SU-DHL-6 (cell line): Measurements from ENCODE around the gene CABP4.

Experiments used
- H2AFZ ChIP-seq: fragments of 200-600 bp; sonication (generic); 2 replicates; pipeline ENCODE4 v1.6.1; 2014; ENCODE audit warnings: low read depth, mild to moderate bottlenecking, moderate library complexity, mixed read lengths, antibody characterized with exemption, low read length; ENCODE audit not compliant: severe bottlenecking
- H3F3A ChIP-seq: fragments of 200-600 bp; shearing (Covaris generic); 2 replicates; pipeline ENCODE4 v1.6.0; 2016; ENCODE audit warnings: antibody characterized with exemption, mild to moderate bottlenecking; ENCODE audit not compliant: insufficient read depth
- H3K27ac ChIP-seq: fragments of 200-600 bp; sonication (generic); 2 replicates; pipeline ENCODE4 v1.5.1; 2016; ENCODE audit warnings: low read depth, mild to moderate bottlenecking, low read length, moderate library complexity, mixed read lengths
- H3K27me3 ChIP-seq: fragments of 200-600 bp; sonication (generic), shearing (Covaris generic); 2 replicates; pipeline ENCODE4 v1.6.0; 2014; ENCODE audit warnings: mild to moderate bottlenecking, low read length
- H3K36me3 ChIP-seq: fragments of 200-600 bp; sonication (generic); 2 replicates; pipeline ENCODE4 v1.6.1; 2014; ENCODE audit warnings: mild to moderate bottlenecking, low read length, mixed read lengths
- H3K4me2 ChIP-seq: fragments of 300-600, 200-600 bp; shearing (Covaris generic), sonication (generic); 2 replicates; pipeline ENCODE4 v1.6.0; 2014; ENCODE audit warnings: low read length, low read depth, mild to moderate bottlenecking; ENCODE audit not compliant: poor library complexity, severe bottlenecking
- H3K4me3 ChIP-seq: fragments of 200-600 bp; sonication (generic); 2 replicates; pipeline ENCODE4 v1.5.1; 2014; ENCODE audit warnings: antibody characterized with exemption, low read length, mild to moderate bottlenecking, mixed read lengths; ENCODE audit not compliant: insufficient read depth, poor library complexity, severe bottlenecking
- H3K79me2 ChIP-seq: fragments of 200-600 bp; sonication (generic); 2 replicates; pipeline ENCODE4 v1.6.1; 2014; ENCODE audit warnings: mild to moderate bottlenecking, low read length, moderate library complexity; ENCODE audit not compliant: insufficient read depth
- H3K9ac ChIP-seq: fragments of 200-600 bp; sonication (generic); 2 replicates; pipeline ENCODE4 v1.7.0; 2014; ENCODE audit warnings: mild to moderate bottlenecking, low read length
- H3K9me2 ChIP-seq: fragments of 200-600 bp; sonication (generic); replicated peaks from 2 replicates; pipeline ENCODE4 v1.6.1; 2014; ENCODE audit warnings: low read length; ENCODE audit not compliant: insufficient read depth
- H3K9me3 ChIP-seq: fragments of 200-600 bp; sonication (generic); 2 replicates; pipeline ENCODE4 v1.6.1; 2014; ENCODE audit warnings: low read length, mixed read lengths; ENCODE audit not compliant: insufficient read depth
- H4K20me1 ChIP-seq: fragments of 200-600 bp; sonication (generic); 2 replicates; pipeline ENCODE4 v1.6.1; 2014; ENCODE audit warnings: low read depth, mild to moderate bottlenecking, antibody characterized with exemption, low read length, moderate library complexity, mixed read lengths
- EZH2phosphoT487 ChIP-seq: fragments of 200-600 bp; sonication (generic), shearing (Covaris generic); conservative IDR thresholded peaks from 2 replicates; pipeline ENCODE4 v1.6.1; 2018; ENCODE audit warnings: mild to moderate bottlenecking, antibody characterized with exemption, low read length, moderate library complexity, mixed read lengths
- TF ChIP-seq, protein P1 (sequence below): fragments of 200-600 bp; sonication (generic); IDR thresholded peaks from one replicate; pipeline ENCODE4 v1.5.1; 2017; ENCODE audit warnings: antibody characterized with exemption, mild to moderate bottlenecking, low read length, moderate library complexity; ENCODE audit not compliant: insufficient read depth, poor library complexity, severe bottlenecking

The CABP4 gene

GRCh38 chr11:67445515-67445914 lies 9.6 kb upstream of the CABP4 start:
- Histone ChIP-seq H3K79me2 (no peaks in the 10 kb centered on the region), H3K27me3 (no peaks in the 10 kb centered on the region), H3K9me2 (no peaks in the 10 kb centered on the region), H4K20me1 (no peaks in the 10 kb centered on the region), H3K4me3 (no peak overlapping the region), H3K36me3 (no peaks in the 10 kb centered on the region), H3K4me2 (peak overlapping the region; percentile 73), H2AFZ (no peak overlapping the region), H3K9me3 (no peaks in the 10 kb centered on the region), H3F3A (peaks cover 55% of the 10 kb centered on the region), H3K9ac (peak overlapping the region; percentile 63), H3K27ac (peak overlapping the region; percentile 100)
- no peak for TF ChIP-seq EZH2phosphoT487
- TF ChIP-seq, protein P1, sequence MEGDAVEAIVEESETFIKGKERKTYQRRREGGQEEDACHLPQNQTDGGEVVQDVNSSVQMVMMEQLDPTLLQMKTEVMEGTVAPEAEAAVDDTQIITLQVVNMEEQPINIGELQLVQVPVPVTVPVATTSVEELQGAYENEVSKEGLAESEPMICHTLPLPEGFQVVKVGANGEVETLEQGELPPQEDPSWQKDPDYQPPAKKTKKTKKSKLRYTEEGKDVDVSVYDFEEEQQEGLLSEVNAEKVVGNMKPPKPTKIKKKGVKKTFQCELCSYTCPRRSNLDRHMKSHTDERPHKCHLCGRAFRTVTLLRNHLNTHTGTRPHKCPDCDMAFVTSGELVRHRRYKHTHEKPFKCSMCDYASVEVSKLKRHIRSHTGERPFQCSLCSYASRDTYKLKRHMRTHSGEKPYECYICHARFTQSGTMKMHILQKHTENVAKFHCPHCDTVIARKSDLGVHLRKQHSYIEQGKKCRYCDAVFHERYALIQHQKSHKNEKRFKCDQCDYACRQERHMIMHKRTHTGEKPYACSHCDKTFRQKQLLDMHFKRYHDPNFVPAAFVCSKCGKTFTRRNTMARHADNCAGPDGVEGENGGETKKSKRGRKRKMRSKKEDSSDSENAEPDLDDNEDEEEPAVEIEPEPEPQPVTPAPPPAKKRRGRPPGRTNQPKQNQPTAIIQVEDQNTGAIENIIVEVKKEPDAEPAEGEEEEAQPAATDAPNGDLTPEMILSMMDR, result no peak

GRCh38 chr11:67448220-67448609 lies 6.9 kb upstream of the CABP4 start:
- Histone ChIP-seq H3K4me2 (no peak overlapping the region), H3K4me3 (no peak overlapping the region), H3K79me2 (no peaks in the 10 kb centered on the region), H4K20me1 (no peaks in the 10 kb centered on the region), H3K27ac (no peak overlapping the region), H3K9me3 (no peaks in the 10 kb centered on the region), H3K27me3 (no peaks in the 10 kb centered on the region), H2AFZ (no peak overlapping the region), H3K9me2 (no peaks in the 10 kb centered on the region), H3F3A (peaks cover 30% of the 10 kb centered on the region), H3K36me3 (no peaks in the 10 kb centered on the region), H3K9ac (no peak overlapping the region)
- TF ChIP-seq, protein P1, result no peak
- TF ChIP-seq EZH2phosphoT487, result no peak

DNA sequence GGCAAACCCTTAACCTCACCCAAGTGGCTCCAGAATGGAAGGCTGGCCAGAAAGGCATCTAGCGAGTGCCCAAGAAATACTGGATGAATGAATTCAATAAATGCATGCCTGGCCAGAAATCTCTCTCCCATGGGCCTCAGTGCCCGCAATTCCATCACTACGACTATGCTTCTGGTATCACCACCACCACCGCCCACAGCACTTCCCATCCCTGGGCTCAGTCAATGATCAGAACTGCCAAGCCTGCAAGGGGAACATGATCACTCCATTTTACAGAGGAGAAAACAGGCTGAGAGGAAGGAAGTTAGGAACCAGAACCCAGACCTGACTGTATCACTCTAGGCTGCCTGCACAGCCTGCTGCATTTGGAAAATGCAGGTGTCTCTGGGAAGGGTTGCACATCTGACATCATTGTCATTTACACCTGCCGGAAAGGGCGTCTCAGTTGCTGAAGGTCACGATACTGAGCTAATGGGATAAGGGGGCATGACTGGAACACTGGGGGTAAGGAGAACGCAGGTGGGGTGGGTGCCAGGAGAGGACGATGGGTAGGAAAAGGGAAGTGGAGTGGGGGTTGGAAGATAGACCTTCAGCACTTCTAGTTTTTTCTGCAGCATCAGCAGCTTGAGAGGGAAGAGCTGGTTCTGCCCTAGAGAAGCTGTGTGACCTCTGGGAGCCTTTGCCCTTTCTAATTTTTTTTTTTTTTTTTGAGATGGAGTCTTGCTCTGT lies 5.9 kb upstream of the CABP4 start:
- no peak overlapping the region for H3K4me3 ChIP-seq
- TF ChIP-seq EZH2phosphoT487, result no peak
- TF ChIP-seq, protein P1, result no peak

More for the DNA sequence above, 5.9 kb upstream of the CABP4 start:
- H3K9me2 ChIP-seq, result no peaks in the 10 kb centered on the region
- H2AFZ ChIP-seq, result no peak overlapping the region
- no peaks in the 10 kb centered on the region for H3K9me3 ChIP-seq
- H3K4me2 ChIP-seq, result no peak overlapping the region
- H3K9ac ChIP-seq, result no peak overlapping the region
- no peaks in the 10 kb centered on the region for H3K27me3 ChIP-seq
- peaks cover 22% of the 10 kb centered on the region for H3F3A ChIP-seq
- H4K20me1 ChIP-seq, result no peaks in the 10 kb centered on the region
- no peaks in the 10 kb centered on the region for H3K36me3 ChIP-seq
- no peaks in the 10 kb centered on the region for H3K79me2 ChIP-seq
- H3K27ac ChIP-seq, result peak overlapping the region; percentile 42
